Colonic mucosa (tissue), 4 donors: ENCODE data around the gene ST6GALNAC5. TPM values are rescaled to one million over a fixed set of nuclear protein-coding genes. Genes with fewer than 3 reads are reported as not detected.

Experiments used
- DNase-seq: peaks from one replicate; pipeline ENCODE4 v3.0.0-alpha.2; 2020
- H3K27ac ChIP-seq: fragments of 200-600 bp; one replicate; pipeline ENCODE4 v1.8.0; 2021
- H3K27me3 ChIP-seq: fragments of 200-600 bp; one replicate; pipeline ENCODE4 v1.8.0; 2021
- H3K36me3 ChIP-seq: fragments of 200-600 bp; one replicate; pipeline ENCODE4 v1.8.0; 2021
- H3K4me1 ChIP-seq: fragments of 200-600 bp; one replicate; pipeline ENCODE4 v1.8.0; 2021; ENCODE audit warnings: mild to moderate bottlenecking
- H3K4me3 ChIP-seq: fragments of 200-600 bp; one replicate; pipeline ENCODE4 v1.8.0; 2021
- H3K9ac ChIP-seq, 2 donors: one replicate each; pipeline ENCODE4 v1.7.0; 2013; ENCODE audit warnings: control low read depth in 2 of 2, low read depth in 2 of 2, low read length in 2 of 2
- H3K9me3 ChIP-seq: fragments of 200-600 bp; one replicate; pipeline ENCODE4 v1.8.0; 2021
- intact Hi-C: fragments of 100-400 bp; cut with DNase I; formaldehyde crosslinking; loops from one replicate; pipeline ENCODE4 v1.14.1; 2022
- total RNA-seq, 2 donors: library from RNA; stranded (reverse); fragmentation: NEBNext Ultra II Directional in 1 of 2; extraction: Animal tissue kit (Norgen Biotek cat#: 25700) in 1 of 2; gene quantifications; one replicate each; pipeline ENCODE4 v1.2.1, GENCODE V29; 2021
- TF ChIP-seq, protein P1 (sequence below): fragments of 200-600 bp; IDR thresholded peaks from one replicate; pipeline ENCODE4 v1.8.0; 2022; ENCODE audit warnings: antibody characterized with exemption, mild to moderate bottlenecking
- donor health status: healthy.
- donor health status: DM: no; HTN: no; CAD: no.
- donor health status: DM: no; HTN: no; CAD: no.

Gene ST6GALNAC5
- total RNA-seq, 2 donors from 2014 or later, result 2.1 to 2.2 TPM

DNA sequence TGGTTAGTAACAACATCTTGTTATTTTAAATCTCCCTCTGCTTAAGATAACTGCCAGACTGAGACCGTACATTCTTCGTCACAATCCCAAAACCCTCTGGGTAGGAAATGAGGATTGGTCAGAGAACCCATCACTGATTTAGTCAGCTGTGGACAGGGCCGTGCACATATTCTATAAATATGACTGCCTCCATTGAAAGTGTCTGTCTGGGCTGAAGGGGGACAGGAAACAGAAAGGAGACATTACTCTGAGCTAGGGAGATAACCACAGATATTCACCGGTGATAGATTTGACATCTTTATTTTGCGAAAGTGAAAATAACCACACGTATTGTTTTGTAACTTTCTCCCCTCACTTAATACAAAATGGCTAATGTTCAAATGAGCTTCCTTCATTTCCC, 36.9 kb upstream of the ST6GALNAC5 start:
- H3K4me1 ChIP-seq, result no peaks in the 10 kb centered on the region
- intact Hi-C loops, result no loop called here

DNA sequence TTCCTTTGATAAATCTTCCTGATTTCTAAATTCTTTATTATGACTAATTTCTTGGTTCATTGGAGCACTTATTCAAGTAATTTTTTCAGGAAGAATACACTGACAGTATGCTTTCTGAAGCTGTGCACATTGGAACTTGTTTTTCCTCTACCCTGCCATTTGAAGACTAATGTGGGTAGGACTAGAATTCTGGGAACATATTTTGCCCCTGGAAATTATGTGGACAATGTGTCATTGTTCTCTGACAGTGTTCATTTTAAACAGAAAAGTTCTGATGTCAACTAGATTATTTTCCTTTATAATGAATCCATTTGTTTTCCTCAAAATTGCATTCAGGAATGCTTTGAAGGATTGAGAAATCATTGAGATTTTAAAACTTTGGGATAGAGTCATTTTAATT, 34.8 kb upstream of the ST6GALNAC5 start:
- Histone ChIP-seq H3K4me1 (no peaks in the 10 kb centered on the region), H3K27me3 (no peaks in the 10 kb centered on the region), H3K9me3 (no peaks in the 10 kb centered on the region), H3K36me3 (no peaks in the 10 kb centered on the region), H3K4me3 (no peak overlapping the region), H3K9ac (no peak overlapping the region), H3K27ac (no peak overlapping the region)
- TF ChIP-seq, protein P1, sequence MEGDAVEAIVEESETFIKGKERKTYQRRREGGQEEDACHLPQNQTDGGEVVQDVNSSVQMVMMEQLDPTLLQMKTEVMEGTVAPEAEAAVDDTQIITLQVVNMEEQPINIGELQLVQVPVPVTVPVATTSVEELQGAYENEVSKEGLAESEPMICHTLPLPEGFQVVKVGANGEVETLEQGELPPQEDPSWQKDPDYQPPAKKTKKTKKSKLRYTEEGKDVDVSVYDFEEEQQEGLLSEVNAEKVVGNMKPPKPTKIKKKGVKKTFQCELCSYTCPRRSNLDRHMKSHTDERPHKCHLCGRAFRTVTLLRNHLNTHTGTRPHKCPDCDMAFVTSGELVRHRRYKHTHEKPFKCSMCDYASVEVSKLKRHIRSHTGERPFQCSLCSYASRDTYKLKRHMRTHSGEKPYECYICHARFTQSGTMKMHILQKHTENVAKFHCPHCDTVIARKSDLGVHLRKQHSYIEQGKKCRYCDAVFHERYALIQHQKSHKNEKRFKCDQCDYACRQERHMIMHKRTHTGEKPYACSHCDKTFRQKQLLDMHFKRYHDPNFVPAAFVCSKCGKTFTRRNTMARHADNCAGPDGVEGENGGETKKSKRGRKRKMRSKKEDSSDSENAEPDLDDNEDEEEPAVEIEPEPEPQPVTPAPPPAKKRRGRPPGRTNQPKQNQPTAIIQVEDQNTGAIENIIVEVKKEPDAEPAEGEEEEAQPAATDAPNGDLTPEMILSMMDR, result no peak
- no peak for DNase-seq
- intact Hi-C loops, result no loop called here

More for the DNA sequence above, 36.9 kb upstream of the ST6GALNAC5 start:
- Histone ChIP-seq H3K4me3 (no peak overlapping the region), H3K27me3 (no peaks in the 10 kb centered on the region), H3K9ac (no peak overlapping the region), H3K27ac (no peak overlapping the region), H3K9me3 (no peaks in the 10 kb centered on the region), H3K36me3 (no peaks in the 10 kb centered on the region)
- TF ChIP-seq, protein P1, result no peak
- DNase-seq, result no peak

DNA sequence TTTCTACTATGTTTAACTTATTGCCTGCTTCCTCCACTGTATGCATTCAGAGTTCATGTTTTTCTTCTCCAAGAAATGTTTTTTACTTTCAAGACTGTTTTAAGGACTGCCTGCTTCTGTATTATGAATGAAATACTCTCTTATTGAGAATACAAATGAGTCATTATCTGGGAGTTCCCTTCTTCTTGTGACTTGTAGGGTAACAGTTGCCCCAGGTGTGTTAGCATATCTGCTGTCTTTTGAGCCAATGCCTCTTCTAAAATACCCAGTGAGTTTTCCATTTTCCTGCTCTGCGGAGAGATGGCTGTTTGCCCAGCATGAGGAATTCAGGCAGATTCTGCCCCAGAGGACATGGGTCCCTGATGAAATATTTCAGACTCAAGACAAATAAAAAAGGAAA, 34.1 kb upstream of the ST6GALNAC5 start:
- Histone ChIP-seq H3K9me3 (no peaks in the 10 kb centered on the region), H3K4me1 (no peaks in the 10 kb centered on the region), H3K27me3 (no peaks in the 10 kb centered on the region), H3K9ac (no peak overlapping the region), H3K36me3 (no peaks in the 10 kb centered on the region), H3K4me3 (no peak overlapping the region), H3K27ac (no peak overlapping the region)
- intact Hi-C loops, result no loop called here
- no peak for DNase-seq
- TF ChIP-seq, protein P1, result no peak

DNA sequence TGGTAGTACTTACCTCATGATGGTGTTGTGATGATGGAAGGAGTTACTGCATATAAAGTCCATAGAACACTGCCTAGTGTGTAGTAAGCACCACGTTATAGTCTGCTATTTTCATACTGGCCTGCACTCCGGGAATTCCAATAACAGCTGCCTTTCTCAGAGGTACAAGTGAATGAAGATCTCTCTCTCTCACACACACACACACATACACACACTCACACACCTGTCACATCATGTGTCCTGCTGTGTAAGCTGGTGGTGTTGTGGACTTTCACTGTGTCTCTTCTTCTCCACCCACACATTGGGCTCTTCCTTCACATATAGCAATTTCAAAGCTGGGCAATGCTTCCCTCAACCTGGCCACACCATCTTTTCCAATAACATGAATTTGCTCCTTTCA, 33.4 kb upstream of the ST6GALNAC5 start:
- Histone ChIP-seq H3K27ac (no peak overlapping the region), H3K4me1 (no peaks in the 10 kb centered on the region), H3K9me3 (no peaks in the 10 kb centered on the region), H3K27me3 (no peaks in the 10 kb centered on the region), H3K9ac (no peak overlapping the region), H3K4me3 (no peak overlapping the region), H3K36me3 (no peaks in the 10 kb centered on the region)
- no peak for DNase-seq
- TF ChIP-seq, protein P1, result no peak
- intact Hi-C loops, result no loop called here

DNA sequence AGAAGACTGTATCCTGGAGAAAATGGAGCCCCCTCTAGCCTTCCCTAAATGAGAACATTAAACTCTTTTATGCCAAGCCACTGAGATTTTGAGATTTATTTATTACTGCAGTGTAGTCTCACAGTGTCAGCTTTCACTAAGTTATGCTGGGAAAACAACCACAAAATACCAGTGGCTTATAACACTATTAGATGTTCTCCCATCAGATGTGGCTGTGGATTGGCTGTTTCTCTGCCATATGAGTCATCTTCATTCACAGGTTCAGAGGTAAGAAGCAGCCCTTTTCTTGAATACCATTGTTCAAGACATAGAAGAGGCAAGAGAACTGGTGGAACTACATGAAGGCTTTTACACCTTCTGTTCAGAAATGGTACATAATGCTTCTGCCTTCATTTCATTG, 32.1 kb upstream of the ST6GALNAC5 start:
- DNase-seq, result no peak
- Histone ChIP-seq H3K4me1 (no peaks in the 10 kb centered on the region), H3K27ac (no peak overlapping the region), H3K27me3 (no peaks in the 10 kb centered on the region), H3K9me3 (no peaks in the 10 kb centered on the region), H3K36me3 (no peaks in the 10 kb centered on the region), H3K4me3 (no peak overlapping the region), H3K9ac (no peak overlapping the region)
- TF ChIP-seq, protein P1, result no peak
- intact Hi-C loops, result no loop called here

DNA sequence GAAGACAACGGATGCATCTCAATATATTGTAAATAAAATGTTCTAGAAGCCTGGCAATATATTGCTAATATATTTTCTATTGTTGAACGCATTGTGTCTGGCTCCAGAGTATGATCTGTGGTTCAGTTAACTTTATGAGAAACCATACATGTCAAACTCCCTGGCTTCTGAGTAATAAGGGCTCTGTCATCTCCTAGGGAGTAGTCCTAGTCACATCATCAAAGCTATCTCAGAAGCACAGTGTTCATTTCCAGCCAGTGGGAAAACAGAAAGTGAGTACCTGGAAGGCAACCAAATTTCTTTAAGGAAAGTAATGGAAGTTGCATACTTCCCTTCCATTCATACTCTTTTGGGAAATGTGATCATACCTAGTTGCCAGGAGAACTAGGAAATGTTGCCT, 27.0 kb upstream of the ST6GALNAC5 start:
- intact Hi-C loops, result no loop called here
- no peak overlapping the region for H3K4me3 ChIP-seq
- no peaks in the 10 kb centered on the region for H3K9me3 ChIP-seq
- H3K27ac ChIP-seq, result no peak overlapping the region
- no peaks in the 10 kb centered on the region for H3K4me1 ChIP-seq
- no peaks in the 10 kb centered on the region for H3K27me3 ChIP-seq
- no peak overlapping the region for H3K9ac ChIP-seq
- no peaks in the 10 kb centered on the region for H3K36me3 ChIP-seq
- TF ChIP-seq, protein P1, result no peak
- no peak for DNase-seq
